ENCODE measurements around the gene OR10K1.
"Not testable (repeated sequence)": the region's sequence is repeated elsewhere in the genome, so short reads cannot be mapped to it uniquely, and the experiment has no call there.

OR10K1 gene

GRCh38 chr1:158461534-158461933 is at the start of gene OR10K1:
TSS of gene OR10K1 (plus strand) at chr1:158461834. CDS start at chr1:158465562, 3,728 bp downstream.
- no peak for DNase-seq

GRCh38 chr1:158414651-158415345 is 46.8 kb upstream of the OR10K1 start:
- DNase-seq: no peak

GRCh38 chr1:158417586-158417985 is 44.0 kb upstream of the OR10K1 start:
- no peak for DNase-seq

- DNase-seq: no peak
Measured at GRCh38 chr1:158422212-158422611, 39.4 kb upstream of the OR10K1 start.

- DNase-seq: no peak
Measured at GRCh38 chr1:158425027-158425426, 36.6 kb upstream of the OR10K1 start.

- DNase-seq: no peak
Measured at GRCh38 chr1:158426137-158426536, 35.5 kb upstream of the OR10K1 start, which contains the start of gene OR10K2. TSS of gene OR10K2 (minus strand) at chr1:158426237. CDS start at chr1:158420866, 5,371 bp downstream.

GRCh38 chr1:158430163-158430562 is 31.5 kb upstream of the OR10K1 start:
- DNase-seq: not testable (repeated sequence)

- DNase-seq: no peak
Measured at GRCh38 chr1:158434741-158435140, 26.9 kb upstream of the OR10K1 start.

- no peak for DNase-seq
Measured at GRCh38 chr1:158445376-158445775, 16.3 kb upstream of the OR10K1 start.

- no peak for DNase-seq
Measured at GRCh38 chr1:158454537-158454936, 7.1 kb upstream of the OR10K1 start.

GRCh38 chr1:158457246-158457645 is 4.4 kb upstream of the OR10K1 start:
- no peak for DNase-seq

- no peak for DNase-seq
Measured at GRCh38 chr1:158458263-158458662, 3.4 kb upstream of the OR10K1 start.

GRCh38 chr1:158471920-158472319 is 10.3 kb downstream of the OR10K1 start, which contains the start of gene OR10R2:
TSS of gene OR10R2 (plus strand) at chr1:158472220. CDS start at chr1:158472326, 106 bp downstream.
- no peak for DNase-seq

- DNase-seq: no peak
Measured at GRCh38 chr1:158485455-158485854, 23.8 kb downstream of the OR10K1 start.

- DNase-seq: no peak
Measured at GRCh38 chr1:158491316-158491715, 29.7 kb downstream of the OR10K1 start.

GRCh38 chr1:158493054-158493453 is 31.4 kb downstream of the OR10K1 start:
- DNase-seq: no peak

- no peak for DNase-seq
Measured at GRCh38 chr1:158494796-158495195, 33.2 kb downstream of the OR10K1 start.

- DNase-seq: no peak
Measured at GRCh38 chr1:158496374-158496773, 34.7 kb downstream of the OR10K1 start.

GRCh38 chr1:158506369-158506987 is 44.8 kb downstream of the OR10K1 start:
- peak; percentile 46 for DNase-seq

- no peak for DNase-seq
Measured at GRCh38 chr1:158507511-158507910, 45.9 kb downstream of the OR10K1 start.

GRCh38 chr1:158509471-158510156 is 48.0 kb downstream of the OR10K1 start:
- no peak for DNase-seq

GRCh38 chr1:158516966-158517365 is 55.3 kb downstream of the OR10K1 start:
- no peak for DNase-seq

Measured in CD4-positive, alpha-beta T cell treated with Interleukin-6 for 4 hours (primary cell).